Amygdala (tissue), 56 donors: Measurements from ENCODE around the gene TTYH1.

Experiments
- DNase-seq, 56 donors: peaks; one replicate each; lab custom pipeline; 2025; lab: John Stamatoyannopoulos, UW

TTYH1 gene

GRCh38 chr19:54470991-54471782, 55.9 kb downstream of the TTYH1 start:
- peak in 29 of 56 donors; percentile 4 to 78 (median 41) for DNase-seq

GRCh38 chr19:54473071-54473891, 58.0 kb downstream of the TTYH1 start, which contains the start of gene CDC42EP5:
TSS of gene CDC42EP5 (minus strand) at chr19:54473296. CDS start at chr19:54465547, 7,749 bp downstream.
- no peak for DNase-seq

GRCh38 chr19:54473892-54474372, 58.7 kb downstream of the TTYH1 start:
- DNase-seq: no peak

DNA sequence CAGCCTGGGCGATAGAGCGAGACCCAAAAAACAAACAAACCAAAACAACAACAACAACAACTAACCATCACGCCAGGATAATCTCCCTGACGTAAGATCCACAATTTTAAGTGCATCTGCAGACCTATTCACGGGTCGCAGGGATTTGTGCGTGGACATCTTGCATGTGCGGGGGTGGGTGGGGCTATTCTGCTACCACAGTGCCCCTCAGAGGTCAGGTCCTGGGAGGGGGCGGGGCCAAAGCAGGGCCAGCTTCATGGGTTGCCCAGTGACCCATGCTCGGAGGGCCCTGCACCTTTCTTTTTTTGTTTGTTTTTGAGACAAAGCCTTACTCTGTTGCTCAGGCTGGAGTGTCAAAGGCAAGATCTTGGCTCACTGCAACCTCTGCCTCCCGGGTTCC, 60.4 kb downstream of the TTYH1 start:
- no peak for DNase-seq

GRCh38 chr19:54477650-54478049, 62.4 kb downstream of the TTYH1 start:
- no peak for DNase-seq

DNA sequence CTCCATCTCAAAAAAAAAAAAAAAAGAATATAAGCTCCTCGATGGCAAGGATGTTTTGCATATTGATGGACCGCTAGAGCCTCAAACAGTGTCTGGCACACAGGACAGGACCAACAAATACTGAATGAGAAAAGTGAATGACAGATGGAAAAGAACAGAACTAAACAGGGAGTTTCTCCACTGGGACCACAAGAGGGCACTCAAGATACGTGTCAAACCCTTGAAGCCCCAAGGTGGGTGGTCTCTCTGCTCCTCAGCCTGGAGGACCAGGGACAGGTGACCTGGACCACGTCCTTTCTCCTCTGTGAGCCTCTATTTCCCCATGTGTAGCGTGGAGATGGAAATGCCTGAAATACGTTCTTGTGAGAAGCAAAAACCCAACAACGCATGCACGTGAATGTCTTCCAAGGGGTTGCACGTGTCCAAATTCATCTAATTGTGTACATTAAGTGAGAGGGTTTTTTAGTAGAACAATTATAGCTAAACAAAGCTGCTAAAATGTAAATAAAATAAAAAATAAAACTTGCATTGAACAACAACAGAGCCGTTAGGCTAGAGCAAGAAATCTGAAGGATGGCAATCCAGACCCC, 63.5 kb downstream of the TTYH1 start:
- DNase-seq: peak in 2 of 56 donors; percentile 3 to 30

- no peak for DNase-seq
Measured at GRCh38 chr19:54480051-54480450, 64.8 kb downstream of the TTYH1 start.

- peak in 11 of 56 donors; percentile 1 to 32 (median 16) for DNase-seq
Measured at GRCh38 chr19:54481326-54481930, 66.2 kb downstream of the TTYH1 start.

DNA sequence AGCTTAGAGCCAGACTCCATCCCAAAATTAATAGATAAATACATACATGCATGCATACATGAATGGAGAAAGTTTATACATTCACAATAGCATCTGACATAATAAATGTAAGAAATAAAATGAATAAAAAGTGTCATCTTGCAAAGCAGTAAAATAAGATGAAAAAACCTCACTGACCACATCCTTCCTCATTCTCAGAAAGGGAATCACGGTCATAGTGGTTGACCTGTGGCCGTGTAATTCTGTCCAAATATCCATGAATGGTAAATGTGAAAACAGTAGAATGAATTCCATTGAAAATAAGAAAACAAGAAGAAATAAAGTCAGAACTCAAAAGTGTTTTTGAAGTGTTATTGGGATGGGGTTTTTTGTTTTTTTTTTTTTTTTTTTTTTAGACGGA, 67.6 kb downstream of the TTYH1 start:
- DNase-seq: no peak

GRCh38 chr19:54484451-54484850, 69.2 kb downstream of the TTYH1 start:
- DNase-seq: no peak

DNA sequence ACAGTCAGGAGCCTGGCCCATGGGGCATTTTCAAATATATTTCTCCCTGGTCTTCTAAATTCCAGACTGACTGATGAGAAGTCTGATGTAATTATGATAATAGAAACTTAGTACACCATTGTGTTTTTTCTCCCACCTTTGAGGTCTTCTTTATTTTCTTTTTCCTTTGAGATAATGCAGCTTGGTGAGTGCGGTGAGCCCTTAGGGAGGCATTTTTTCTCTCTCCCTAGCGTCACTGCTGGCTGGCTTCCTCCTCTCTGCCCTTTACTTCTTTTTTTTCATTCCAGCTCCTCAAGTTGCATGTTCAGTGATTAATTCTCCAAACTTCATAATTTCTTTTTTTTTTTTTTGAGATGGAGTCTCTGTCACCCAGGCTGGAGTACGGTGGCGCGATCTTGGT, 70.6 kb downstream of the TTYH1 start:
- no peak for DNase-seq
